ENCODE measurements around the gene SPAG5.

The SPAG5 gene

DNA sequence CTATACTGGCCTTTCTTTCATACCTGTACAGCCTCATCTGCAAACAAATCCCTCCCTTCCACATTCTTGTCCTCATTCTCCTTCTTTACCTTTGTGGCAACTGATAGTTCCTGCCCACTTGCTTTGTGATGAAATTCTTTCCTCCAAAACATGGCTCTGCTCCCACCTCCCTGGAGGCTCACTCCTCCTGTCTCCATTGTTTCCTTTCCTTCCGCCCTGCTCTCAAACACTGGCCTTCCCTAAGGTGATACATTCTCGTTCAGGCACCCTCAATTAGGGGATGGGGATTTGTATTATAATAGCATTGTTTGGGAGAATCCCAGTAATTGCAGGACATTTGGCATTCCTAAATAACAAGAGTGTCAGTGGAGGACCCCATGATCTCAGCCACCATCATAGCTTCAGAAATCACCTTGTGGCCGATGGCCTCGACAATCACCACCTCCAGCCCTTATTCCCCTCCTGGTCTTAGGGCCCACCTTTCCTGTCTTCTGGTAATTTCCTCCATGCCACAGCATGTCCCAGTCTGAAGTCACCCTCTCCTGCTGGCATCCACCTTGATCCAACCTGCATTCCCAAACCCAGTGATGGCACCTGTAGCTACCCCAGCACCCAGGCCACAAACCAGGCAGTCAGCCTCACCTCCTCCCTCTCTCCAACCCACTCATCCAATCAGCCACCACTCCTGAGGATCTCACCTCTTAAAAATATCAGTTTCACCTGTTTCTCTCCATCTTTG lies 54.3 kb downstream of the SPAG5 start:
- no CpG with 5 or more reads among the region's 4 CpGs for WGBS (ENCODE audit: insufficient coverage, insufficient read length)
- H3K4me1 ChIP-seq (ENCODE audit: control insufficient read depth, insufficient read depth, low read length), result peaks cover 3% of the 10 kb centered on the region
- no peak for DNase-seq (ENCODE audit: low read depth, low spot score)
- H3K9me3 ChIP-seq (ENCODE audit: control insufficient read depth, insufficient read depth, low read length), result no peaks in the 10 kb centered on the region
- H3K27ac ChIP-seq (ENCODE audit: low read length), result no peak overlapping the region
- no peaks in the 10 kb centered on the region for H3K27me3 ChIP-seq (ENCODE audit: control insufficient read depth, insufficient read depth, low read length)
- peaks cover 5% of the 10 kb centered on the region for H3K36me3 ChIP-seq (ENCODE audit: control insufficient read depth, insufficient read depth, low read length)
- H3K4me3 ChIP-seq (ENCODE audit: low read length), result no peak overlapping the region

- no peaks in the 10 kb centered on the region for H3K9me3 ChIP-seq (ENCODE audit: control insufficient read depth, insufficient read depth, low read length)
- H3K36me3 ChIP-seq (ENCODE audit: control insufficient read depth, insufficient read depth, low read length), result no peaks in the 10 kb centered on the region
- H3K27ac ChIP-seq (ENCODE audit: low read length), result no peak overlapping the region
- no peak for DNase-seq (ENCODE audit: low read depth, low spot score)
- no CpG with 5 or more reads among the region's 4 CpGs for WGBS (ENCODE audit: insufficient coverage, insufficient read length)
- peaks cover 2% of the 10 kb centered on the region; the same call in 1 of the 2 replicates for H3K4me1 ChIP-seq (ENCODE audit: control insufficient read depth, insufficient read depth, low read length)
- H3K27me3 ChIP-seq (ENCODE audit: control insufficient read depth, insufficient read depth, low read length), result no peaks in the 10 kb centered on the region
- H3K4me3 ChIP-seq (ENCODE audit: low read length), result no peak overlapping the region
Measured at GRCh38 chr17:28541439-28541838, 57.4 kb downstream of the SPAG5 start.

- DNase-seq (ENCODE audit: low read depth, low spot score), result no peak
- WGBS (ENCODE audit: insufficient coverage, insufficient read length), result no CpG with 5 or more reads among the region's 4 CpGs
- no peaks in the 10 kb centered on the region for H3K9me3 ChIP-seq (ENCODE audit: control insufficient read depth, insufficient read depth, low read length)
- no peak overlapping the region for H3K4me3 ChIP-seq (ENCODE audit: low read length)
- H3K27ac ChIP-seq (ENCODE audit: low read length), result no peak overlapping the region
- H3K4me1 ChIP-seq (ENCODE audit: control insufficient read depth, insufficient read depth, low read length), result peaks cover 2% of the 10 kb centered on the region; the same call in 1 of the 2 replicates
- H3K27me3 ChIP-seq (ENCODE audit: control insufficient read depth, insufficient read depth, low read length), result no peaks in the 10 kb centered on the region
- no peaks in the 10 kb centered on the region for H3K36me3 ChIP-seq (ENCODE audit: control insufficient read depth, insufficient read depth, low read length)
Measured at GRCh38 chr17:28540231-28540630, 58.6 kb downstream of the SPAG5 start.

- Histone ChIP-seq H3K4me1 (ENCODE audit: control insufficient read depth, insufficient read depth, low read length) (no peaks in the 10 kb centered on the region), H3K36me3 (ENCODE audit: control insufficient read depth, insufficient read depth, low read length) (no peaks in the 10 kb centered on the region), H3K9me3 (ENCODE audit: control insufficient read depth, insufficient read depth, low read length) (no peaks in the 10 kb centered on the region), H3K4me3 (ENCODE audit: low read length) (no peak overlapping the region), H3K27me3 (ENCODE audit: control insufficient read depth, insufficient read depth, low read length) (no peaks in the 10 kb centered on the region), H3K27ac (ENCODE audit: low read length) (no peak overlapping the region)
- WGBS (ENCODE audit: insufficient coverage, insufficient read length), result no CpG with 5 or more reads among the region's 14 CpGs
- DNase-seq (ENCODE audit: low read depth, low spot score), result no peak
Measured at GRCh38 chr17:28538296-28538895, 60.4 kb downstream of the SPAG5 start.

DNA sequence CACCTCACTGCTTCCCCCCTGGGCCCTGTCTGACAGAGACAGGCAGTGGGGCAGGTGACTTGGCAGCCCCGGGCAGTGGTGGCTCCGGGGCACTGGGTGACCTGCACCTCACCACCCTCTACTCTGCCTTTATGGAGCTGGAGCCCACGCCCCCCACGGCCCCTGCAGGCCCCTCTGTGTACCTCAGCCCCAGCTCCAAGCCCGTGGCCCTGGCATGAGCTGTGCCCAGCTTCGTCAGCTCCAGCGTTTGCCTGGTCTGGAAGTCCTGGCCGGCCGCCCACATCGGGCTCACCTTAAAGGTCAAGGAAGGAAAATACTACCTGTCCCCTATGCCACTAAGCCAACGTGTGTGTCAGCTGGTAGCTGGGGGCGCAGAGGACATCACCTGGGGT lies 61.6 kb downstream of the SPAG5 start:
- no peak for DNase-seq (ENCODE audit: low read depth, low spot score)
- H3K9me3 ChIP-seq (ENCODE audit: control insufficient read depth, insufficient read depth, low read length), result no peaks in the 10 kb centered on the region
- no peaks in the 10 kb centered on the region for H3K4me1 ChIP-seq (ENCODE audit: control insufficient read depth, insufficient read depth, low read length)
- no peaks in the 10 kb centered on the region for H3K27me3 ChIP-seq (ENCODE audit: control insufficient read depth, insufficient read depth, low read length)
- no peak overlapping the region for H3K27ac ChIP-seq (ENCODE audit: low read length)
- no peak overlapping the region for H3K4me3 ChIP-seq (ENCODE audit: low read length)
- WGBS (ENCODE audit: insufficient coverage, insufficient read length), result no CpG with 5 or more reads among the region's 12 CpGs
- H3K36me3 ChIP-seq (ENCODE audit: control insufficient read depth, insufficient read depth, low read length), result no peaks in the 10 kb centered on the region

GRCh38 chr17:28536532-28537218 lies 62.1 kb downstream of the SPAG5 start:
- no peak for DNase-seq (ENCODE audit: low read depth, low spot score)
- no peaks in the 10 kb centered on the region for H3K36me3 ChIP-seq (ENCODE audit: control insufficient read depth, insufficient read depth, low read length)
- H3K27ac ChIP-seq (ENCODE audit: low read length), result no peak overlapping the region
- H3K9me3 ChIP-seq (ENCODE audit: control insufficient read depth, insufficient read depth, low read length), result no peaks in the 10 kb centered on the region
- no peak overlapping the region for H3K4me3 ChIP-seq (ENCODE audit: low read length)
- WGBS (ENCODE audit: insufficient coverage, insufficient read length), result no CpG with 5 or more reads among the region's 9 CpGs
- H3K27me3 ChIP-seq (ENCODE audit: control insufficient read depth, insufficient read depth, low read length), result no peaks in the 10 kb centered on the region
- H3K4me1 ChIP-seq (ENCODE audit: control insufficient read depth, insufficient read depth, low read length), result no peaks in the 10 kb centered on the region

GRCh38 chr17:28534740-28535375 lies 64.0 kb downstream of the SPAG5 start:
- H3K27ac ChIP-seq (ENCODE audit: low read length), result no peak overlapping the region
- H3K9me3 ChIP-seq (ENCODE audit: control insufficient read depth, insufficient read depth, low read length), result no peaks in the 10 kb centered on the region
- no CpG with 5 or more reads among the region's 11 CpGs for WGBS (ENCODE audit: insufficient coverage, insufficient read length)
- H3K4me3 ChIP-seq (ENCODE audit: low read length), result no peak overlapping the region
- no peaks in the 10 kb centered on the region for H3K36me3 ChIP-seq (ENCODE audit: control insufficient read depth, insufficient read depth, low read length)
- no peak for DNase-seq (ENCODE audit: low read depth, low spot score)
- no peaks in the 10 kb centered on the region for H3K27me3 ChIP-seq (ENCODE audit: control insufficient read depth, insufficient read depth, low read length)
- H3K4me1 ChIP-seq (ENCODE audit: control insufficient read depth, insufficient read depth, low read length), result no peaks in the 10 kb centered on the region

DNA sequence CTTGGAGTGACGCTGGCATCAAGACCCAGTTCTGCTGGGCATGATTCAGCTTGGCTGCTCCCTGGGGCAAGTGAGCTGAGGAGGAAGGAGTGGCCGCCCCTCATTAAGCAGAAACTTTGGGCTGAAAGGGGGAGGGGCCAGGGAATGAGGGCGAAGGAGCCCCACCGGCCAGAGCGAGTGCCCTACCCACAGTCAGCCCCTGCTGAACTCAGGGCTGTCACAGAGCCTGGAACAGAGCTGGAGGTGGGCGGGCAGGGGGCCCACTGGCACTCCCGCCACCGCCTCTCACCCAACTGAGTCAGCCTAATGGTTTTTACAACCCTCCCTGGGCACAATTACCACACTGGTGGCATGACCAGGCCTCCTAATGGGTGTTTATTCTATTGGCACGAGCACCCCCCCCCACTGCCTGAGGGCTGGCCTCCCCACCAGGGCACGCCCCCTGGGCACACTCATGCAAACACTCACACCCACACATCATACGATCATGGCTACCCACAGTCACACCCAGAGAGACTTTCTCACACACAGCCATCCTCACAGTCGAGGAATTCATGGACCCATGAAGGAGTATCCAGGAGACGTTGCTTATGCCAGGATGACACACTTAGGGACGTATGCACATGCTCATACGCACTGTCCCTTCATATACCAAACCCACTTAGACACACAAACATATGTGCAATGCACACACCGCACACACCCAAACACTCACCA lies 65.6 kb downstream of the SPAG5 start:
- no peak for DNase-seq (ENCODE audit: low read depth, low spot score)
- no peak overlapping the region for H3K27ac ChIP-seq (ENCODE audit: low read length)
- no peaks in the 10 kb centered on the region for H3K36me3 ChIP-seq (ENCODE audit: control insufficient read depth, insufficient read depth, low read length)
- H3K27me3 ChIP-seq (ENCODE audit: control insufficient read depth, insufficient read depth, low read length), result no peaks in the 10 kb centered on the region
- no peaks in the 10 kb centered on the region for H3K4me1 ChIP-seq (ENCODE audit: control insufficient read depth, insufficient read depth, low read length)
- 100% methylated on average over 1 of the region's 16 CpGs for WGBS (ENCODE audit: insufficient coverage, insufficient read length)
- H3K9me3 ChIP-seq (ENCODE audit: control insufficient read depth, insufficient read depth, low read length), result no peaks in the 10 kb centered on the region
- no peak overlapping the region for H3K4me3 ChIP-seq (ENCODE audit: low read length)

- no peaks in the 10 kb centered on the region for H3K4me1 ChIP-seq (ENCODE audit: control insufficient read depth, insufficient read depth, low read length)
- no peak for DNase-seq (ENCODE audit: low read depth, low spot score)
- no peaks in the 10 kb centered on the region for H3K9me3 ChIP-seq (ENCODE audit: control insufficient read depth, insufficient read depth, low read length)
- H3K4me3 ChIP-seq (ENCODE audit: low read length), result no peak overlapping the region
- H3K36me3 ChIP-seq (ENCODE audit: control insufficient read depth, insufficient read depth, low read length), result no peaks in the 10 kb centered on the region
- H3K27ac ChIP-seq (ENCODE audit: low read length), result no peak overlapping the region
- WGBS (ENCODE audit: insufficient coverage, insufficient read length), result no CpG with 5 or more reads among the region's 7 CpGs
- H3K27me3 ChIP-seq (ENCODE audit: control insufficient read depth, insufficient read depth, low read length), result no peaks in the 10 kb centered on the region
Measured at GRCh38 chr17:28532050-28532960, 66.5 kb downstream of the SPAG5 start.

Data from iPS DF 6.9 (cell line).